ENCODE measurements around the gene GDF9. TPM values are rescaled to one million over a fixed set of nuclear protein-coding genes. Genes with fewer than 3 reads are reported as not detected.

Gene GDF9
- total RNA-seq, 1 donor from 2014 or later = 1.4 TPM

DNA sequence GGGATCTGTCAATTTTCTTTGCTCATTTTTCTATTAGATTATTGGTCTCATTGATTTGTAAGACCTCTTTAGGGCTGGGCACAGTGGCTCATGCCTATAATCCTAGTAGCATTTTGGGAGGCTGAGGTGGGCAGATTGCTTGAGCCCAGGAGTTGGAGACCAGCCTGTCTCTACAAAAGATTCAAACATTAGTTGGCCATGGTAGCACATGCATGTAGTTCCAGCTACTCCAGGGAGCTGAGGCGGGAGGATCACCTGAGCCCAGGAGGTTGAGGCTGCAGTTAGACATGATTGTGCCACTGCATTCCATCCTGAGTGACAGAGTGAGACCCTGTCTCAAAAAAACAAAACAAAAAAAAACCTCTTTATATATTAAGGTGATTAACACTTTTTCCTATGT, 29.4 kb downstream of the GDF9 start:
- Mint-ChIP-seq H3K27ac (no peak overlapping the region), H3K27me3 (peaks cover 12% of the 10 kb centered on the region), H3K4me1 (ENCODE audit: unreplicated experiment) (peaks cover 26% of the 10 kb centered on the region), H3K9me3 (no peaks in the 10 kb centered on the region), H3K4me3 (no peak overlapping the region), H3K36me3 (no peaks in the 10 kb centered on the region)
- no peak for DNase-seq (ENCODE audit: extremely low spot score, unreplicated experiment)
- TF ChIP-seq, protein P1, sequence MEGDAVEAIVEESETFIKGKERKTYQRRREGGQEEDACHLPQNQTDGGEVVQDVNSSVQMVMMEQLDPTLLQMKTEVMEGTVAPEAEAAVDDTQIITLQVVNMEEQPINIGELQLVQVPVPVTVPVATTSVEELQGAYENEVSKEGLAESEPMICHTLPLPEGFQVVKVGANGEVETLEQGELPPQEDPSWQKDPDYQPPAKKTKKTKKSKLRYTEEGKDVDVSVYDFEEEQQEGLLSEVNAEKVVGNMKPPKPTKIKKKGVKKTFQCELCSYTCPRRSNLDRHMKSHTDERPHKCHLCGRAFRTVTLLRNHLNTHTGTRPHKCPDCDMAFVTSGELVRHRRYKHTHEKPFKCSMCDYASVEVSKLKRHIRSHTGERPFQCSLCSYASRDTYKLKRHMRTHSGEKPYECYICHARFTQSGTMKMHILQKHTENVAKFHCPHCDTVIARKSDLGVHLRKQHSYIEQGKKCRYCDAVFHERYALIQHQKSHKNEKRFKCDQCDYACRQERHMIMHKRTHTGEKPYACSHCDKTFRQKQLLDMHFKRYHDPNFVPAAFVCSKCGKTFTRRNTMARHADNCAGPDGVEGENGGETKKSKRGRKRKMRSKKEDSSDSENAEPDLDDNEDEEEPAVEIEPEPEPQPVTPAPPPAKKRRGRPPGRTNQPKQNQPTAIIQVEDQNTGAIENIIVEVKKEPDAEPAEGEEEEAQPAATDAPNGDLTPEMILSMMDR (conservative IDR thresholded peaks at IDR 0.05) = no peak

DNA sequence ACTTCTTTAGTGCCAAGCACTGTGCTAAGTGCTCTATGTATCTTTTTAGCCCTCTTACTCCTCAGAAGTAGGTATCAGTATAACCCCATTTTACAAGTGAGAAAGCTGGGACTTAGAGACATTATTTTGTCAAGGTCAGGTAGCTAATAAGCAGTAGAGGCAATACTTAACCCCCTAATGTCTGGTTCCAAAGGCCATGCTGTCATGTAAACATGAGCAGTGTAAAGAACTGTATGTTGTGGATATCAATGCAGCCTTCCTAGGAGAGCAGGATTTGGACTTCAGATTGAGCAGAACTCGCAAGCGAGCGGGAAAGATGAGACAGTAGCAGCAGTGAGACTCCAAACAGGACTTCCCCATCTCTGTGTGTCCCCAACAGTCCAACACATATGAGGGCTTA, 32.2 kb downstream of the GDF9 start:
- H3K27ac Mint-ChIP-seq = no peak overlapping the region
- peaks cover 12% of the 10 kb centered on the region for H3K4me1 Mint-ChIP-seq (ENCODE audit: unreplicated experiment)

DNA sequence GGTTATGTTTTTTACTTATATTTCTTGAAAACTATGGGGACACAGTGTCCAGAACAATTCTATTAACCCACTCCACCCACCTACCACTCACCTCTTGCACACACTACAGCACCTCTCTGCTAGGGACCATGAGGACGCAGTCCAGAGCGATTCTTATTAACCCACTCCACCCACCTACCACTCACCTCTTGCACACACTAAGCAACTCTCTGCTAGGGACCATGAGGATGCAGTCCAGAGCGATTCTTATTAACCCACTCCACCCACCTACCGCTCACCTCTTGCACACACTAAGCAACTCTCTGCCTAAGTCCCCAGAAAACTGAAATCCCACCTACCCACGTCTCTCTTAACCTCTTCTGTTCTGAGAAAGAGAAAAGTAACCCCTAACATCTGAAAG, 33.7 kb downstream of the GDF9 start:
- H3K27ac Mint-ChIP-seq = peak overlapping the region; percentile 64
- peak overlapping the region; percentile 68 for H3K4me3 Mint-ChIP-seq
- TF ChIP-seq, protein P1 (conservative IDR thresholded peaks at IDR 0.05) = no peak
- H3K36me3 Mint-ChIP-seq = no peaks in the 10 kb centered on the region
- no peak for DNase-seq (ENCODE audit: extremely low spot score, unreplicated experiment)
- H3K4me1 Mint-ChIP-seq (ENCODE audit: unreplicated experiment) = peaks cover 1% of the 10 kb centered on the region
- H3K9me3 Mint-ChIP-seq = no peaks in the 10 kb centered on the region
- H3K27me3 Mint-ChIP-seq = peaks cover 42% of the 10 kb centered on the region

More for the DNA sequence above, 32.2 kb downstream of the GDF9 start:
- no peak overlapping the region for H3K4me3 Mint-ChIP-seq
- no peaks in the 10 kb centered on the region for H3K9me3 Mint-ChIP-seq
- no peaks in the 10 kb centered on the region for H3K36me3 Mint-ChIP-seq
- TF ChIP-seq, protein P1 (conservative IDR thresholded peaks at IDR 0.05) = no peak
- peaks cover 30% of the 10 kb centered on the region for H3K27me3 Mint-ChIP-seq
- DNase-seq (ENCODE audit: extremely low spot score, unreplicated experiment) = no peak

DNA sequence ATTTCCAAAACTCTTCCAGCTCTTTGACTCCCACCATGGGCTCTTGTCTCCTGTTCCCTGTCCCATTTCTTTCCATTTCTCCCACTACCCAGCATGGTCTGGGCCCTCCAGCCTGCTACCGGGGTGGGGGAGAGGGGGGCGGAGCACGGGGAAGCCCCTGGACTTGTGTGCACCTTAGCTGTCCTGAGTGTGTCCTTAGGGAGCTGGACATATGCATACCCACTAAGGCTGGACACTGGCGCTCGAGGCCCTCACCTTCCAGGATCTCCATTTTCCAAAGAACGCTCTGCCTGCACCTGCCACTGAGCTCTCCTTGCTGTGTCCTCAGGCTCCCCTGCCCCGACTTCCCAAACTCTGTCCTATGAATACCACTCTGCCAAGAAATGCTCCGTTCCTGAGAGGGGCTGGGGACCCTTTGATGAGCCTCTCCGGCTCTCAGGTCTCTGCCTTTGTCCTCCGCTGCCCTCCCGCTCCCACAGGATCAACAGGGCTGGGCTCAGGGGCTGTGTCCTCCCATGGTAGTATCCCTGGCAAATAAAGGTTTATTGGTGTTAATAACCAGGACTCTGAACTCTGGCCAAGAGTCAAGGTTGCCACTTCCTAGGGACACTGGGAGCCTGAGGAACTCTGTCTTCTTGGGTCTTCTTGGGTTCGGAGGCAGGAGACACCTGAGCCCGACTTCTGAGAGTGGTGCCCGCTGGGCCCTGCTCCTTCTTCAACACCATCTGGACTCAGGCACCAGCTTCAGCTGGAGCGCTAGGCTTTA, 35.0 kb downstream of the GDF9 start:
- H3K36me3 Mint-ChIP-seq = no peaks in the 10 kb centered on the region
- H3K9me3 Mint-ChIP-seq = no peaks in the 10 kb centered on the region
- peak overlapping the region; percentile 84 for H3K4me3 Mint-ChIP-seq
- TF ChIP-seq, protein P1 (conservative IDR thresholded peaks at IDR 0.05) = no peak
- no peaks in the 10 kb centered on the region for H3K4me1 Mint-ChIP-seq (ENCODE audit: unreplicated experiment)
- peak overlapping the region; percentile 72 for H3K27ac Mint-ChIP-seq
- no peak for DNase-seq (ENCODE audit: extremely low spot score, unreplicated experiment)
- H3K27me3 Mint-ChIP-seq = peaks cover 55% of the 10 kb centered on the region

DNA sequence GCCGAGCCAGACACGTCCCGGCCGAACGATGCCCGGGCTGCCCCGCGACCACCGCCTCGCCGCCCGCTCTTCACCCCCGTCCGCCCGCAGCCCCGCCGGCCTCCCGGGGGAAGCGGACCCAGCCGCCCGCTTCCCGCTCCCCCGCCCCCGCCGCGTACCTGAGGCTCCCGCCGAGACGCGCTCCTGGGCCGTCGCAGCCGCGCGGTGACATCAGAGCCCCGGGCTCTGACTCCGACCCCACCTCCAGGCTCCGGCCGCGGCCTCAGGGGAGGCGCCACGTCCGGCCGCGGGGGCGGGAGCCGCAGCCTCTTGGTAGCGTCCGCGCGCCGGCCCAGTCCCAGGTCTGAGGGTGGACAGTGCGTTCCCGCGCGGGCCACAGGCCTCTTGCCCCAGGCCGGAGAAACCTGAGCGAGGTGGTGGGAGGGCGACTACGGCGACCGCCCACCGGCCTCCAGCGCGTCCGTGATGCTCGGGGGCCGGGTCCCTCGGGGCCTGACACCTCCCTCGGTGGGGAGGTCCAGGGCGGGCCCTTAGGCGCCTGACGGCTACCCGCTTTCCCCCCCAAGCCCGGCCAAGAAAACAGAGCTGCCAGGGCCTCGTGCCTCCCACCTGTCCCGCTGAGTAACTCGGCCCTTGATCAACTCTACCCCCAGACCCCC, 35.7 kb downstream of the GDF9 start, which contains the start of gene SHROOM1:
Gene SHROOM1, minus strand, starts transcription at position 212 of the 659 bp plus-strand sequence. CDS start 4,507 bp downstream, outside the sequence.
- TF ChIP-seq, protein P1 (conservative IDR thresholded peaks at IDR 0.05) = no peak
- H3K4me3 Mint-ChIP-seq = peak within 1 kb of the TSS; percentile 90
- no peaks in the 10 kb centered on the region for H3K36me3 Mint-ChIP-seq
- peak within 1 kb of the TSS; percentile 72 for H3K27ac Mint-ChIP-seq
- no peaks in the 10 kb centered on the region for H3K4me1 Mint-ChIP-seq (ENCODE audit: unreplicated experiment)
- H3K27me3 Mint-ChIP-seq = peaks cover 59% of the 10 kb centered on the region
- no peaks in the 10 kb centered on the region for H3K9me3 Mint-ChIP-seq
- DNase-seq (ENCODE audit: extremely low spot score, unreplicated experiment) = no peak
